Measurements from ENCODE around the gene ESYT3.
"Not testable (repeated sequence)": the region's sequence is repeated elsewhere in the genome, so short reads cannot be mapped to it uniquely, and the experiment has no call there.

Gene ESYT3

DNA sequence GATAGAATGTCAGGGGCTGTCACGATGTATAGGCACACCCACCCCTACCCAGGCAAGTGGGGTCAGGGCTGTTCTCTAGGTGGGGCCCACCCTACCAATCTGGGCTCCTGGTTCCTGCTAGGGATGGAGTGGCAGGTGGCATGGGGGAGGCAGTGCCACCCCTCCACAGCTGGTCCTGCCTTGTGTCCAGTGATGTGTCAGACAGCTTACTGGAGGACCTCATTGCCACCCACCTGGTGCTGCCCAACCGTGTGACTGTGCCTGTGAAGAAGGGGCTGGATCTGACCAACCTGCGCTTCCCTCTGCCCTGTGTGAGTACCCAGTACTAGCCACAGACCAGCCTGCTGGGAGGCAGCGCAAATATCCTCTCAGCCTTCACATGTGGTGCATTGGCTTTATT lies 27.5 kb downstream of the ESYT3 start:
- no peak for DNase-seq

DNA sequence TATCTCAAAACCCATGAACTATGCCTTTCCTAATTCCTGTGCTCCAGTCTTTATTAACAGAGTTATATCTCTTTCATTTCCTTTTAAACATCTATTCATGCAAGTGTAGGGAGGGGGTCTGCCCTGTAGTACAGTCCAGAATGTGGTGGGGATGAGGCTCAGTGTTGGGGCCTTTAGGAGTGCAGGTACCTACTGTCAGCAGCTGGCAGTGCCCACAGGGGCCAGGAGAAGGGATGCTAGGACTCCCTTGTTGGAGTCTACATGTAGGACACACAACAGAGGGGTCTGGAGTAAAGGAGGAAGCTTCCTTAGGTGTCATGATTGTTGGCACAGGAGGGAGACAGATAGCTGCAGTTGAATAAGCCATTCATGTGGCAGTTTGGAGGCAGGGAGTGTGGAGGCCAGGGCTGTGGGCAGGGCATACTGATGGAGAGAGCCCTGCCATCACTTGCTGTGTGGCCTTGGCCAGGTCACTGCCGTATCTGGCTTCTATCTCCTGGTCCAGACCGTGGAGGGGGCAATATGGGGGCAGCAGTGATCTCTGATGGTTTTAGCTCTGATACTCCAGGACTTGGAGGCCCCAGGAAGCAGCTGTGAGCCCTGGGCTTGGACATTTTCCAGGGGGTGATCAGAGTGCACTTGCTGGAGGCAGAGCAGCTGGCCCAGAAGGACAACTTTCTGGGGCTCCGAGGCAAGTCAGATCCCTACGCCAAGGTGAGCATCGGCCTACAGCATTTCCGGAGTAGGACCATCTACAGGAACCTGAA lies 29.5 kb downstream of the ESYT3 start:
- no peak for DNase-seq

- DNase-seq = no peak
Measured at GRCh38 chr3:138464491-138464860, 30.1 kb downstream of the ESYT3 start.

GRCh38 chr3:138465451-138465850 lies 31.0 kb downstream of the ESYT3 start:
- DNase-seq = no peak

DNA sequence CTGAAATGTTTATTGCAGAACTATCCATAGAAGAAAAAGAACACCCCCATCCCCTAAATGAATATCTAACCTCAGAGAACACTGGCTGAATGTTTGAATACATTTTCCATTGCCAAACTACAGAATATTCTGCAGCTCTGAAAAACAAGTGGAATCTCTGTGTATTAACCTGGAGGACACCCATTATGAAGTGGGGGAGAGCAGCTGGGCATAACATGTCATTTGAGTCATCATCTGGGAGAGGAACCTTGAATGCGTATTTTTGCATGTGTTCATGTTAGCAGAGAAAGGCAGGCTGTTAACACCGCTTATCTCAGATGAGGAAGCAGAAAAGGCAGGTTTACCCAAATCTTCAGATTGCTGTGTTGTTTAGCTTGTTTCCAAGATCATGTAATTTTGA lies 31.5 kb downstream of the ESYT3 start:
- DNase-seq = peak; percentile 3

DNA sequence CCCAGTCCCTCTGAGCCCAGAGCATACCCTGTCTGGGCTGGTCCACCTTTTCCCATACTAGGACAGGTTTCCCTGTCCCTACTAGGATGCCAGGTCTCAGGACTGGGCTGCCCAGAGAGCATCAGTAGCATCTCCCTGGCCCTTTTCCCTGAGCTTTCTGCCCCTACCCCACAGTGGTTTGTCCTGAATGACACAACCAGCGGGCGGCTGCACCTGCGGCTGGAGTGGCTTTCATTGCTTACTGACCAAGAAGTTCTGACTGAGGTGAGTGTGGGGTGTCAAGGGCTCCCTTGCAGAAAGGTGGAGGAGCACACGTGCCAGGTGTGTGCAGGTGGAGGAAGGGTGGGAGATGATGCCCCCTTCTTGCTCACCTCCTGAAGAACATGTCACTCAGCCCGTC lies 33.5 kb downstream of the ESYT3 start:
- DNase-seq = no peak

GRCh38 chr3:138468451-138468850 lies 34.0 kb downstream of the ESYT3 start:
- no peak for DNase-seq

DNA sequence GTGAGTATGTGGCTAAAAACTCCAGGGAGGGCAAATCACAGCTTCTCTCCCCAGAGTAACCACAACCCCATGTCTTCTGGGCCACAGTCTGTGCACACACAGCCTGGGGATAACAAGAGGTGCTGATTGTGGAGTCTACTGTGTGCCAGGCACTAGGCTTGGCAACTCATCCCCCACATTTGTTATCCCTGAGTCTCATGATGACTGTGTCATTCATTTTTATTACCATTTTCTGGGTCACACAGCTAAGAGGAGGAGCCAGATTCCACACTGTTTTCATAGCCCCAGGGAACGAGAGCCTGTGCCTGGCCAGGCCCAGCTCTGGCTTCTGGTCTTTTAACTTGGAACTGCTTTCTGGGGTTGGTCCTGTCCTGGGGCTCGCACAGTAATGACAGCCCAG lies 34.5 kb downstream of the ESYT3 start:
- DNase-seq = no peak

- peak; percentile 12 for DNase-seq
Measured at GRCh38 chr3:138469874-138470273, 35.5 kb downstream of the ESYT3 start.

DNA sequence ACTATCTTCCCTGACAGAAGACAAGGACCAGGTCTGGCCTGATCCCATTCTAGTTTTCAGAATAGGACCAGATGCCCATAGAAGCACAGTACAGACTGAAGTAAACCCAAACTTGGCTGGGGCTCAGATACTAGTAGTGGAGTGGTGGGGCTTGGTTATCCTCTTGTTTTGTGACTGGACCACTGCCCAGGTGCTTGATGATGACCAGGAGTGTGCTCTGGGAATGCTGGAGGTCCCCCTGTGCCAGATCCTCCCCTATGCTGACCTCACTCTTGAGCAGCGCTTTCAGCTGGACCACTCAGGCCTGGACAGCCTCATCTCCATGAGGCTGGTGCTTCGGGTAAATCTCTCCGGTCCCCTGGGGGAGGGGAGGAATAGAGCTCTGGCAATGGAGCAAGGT lies 36.3 kb downstream of the ESYT3 start:
- DNase-seq = no peak

DNA sequence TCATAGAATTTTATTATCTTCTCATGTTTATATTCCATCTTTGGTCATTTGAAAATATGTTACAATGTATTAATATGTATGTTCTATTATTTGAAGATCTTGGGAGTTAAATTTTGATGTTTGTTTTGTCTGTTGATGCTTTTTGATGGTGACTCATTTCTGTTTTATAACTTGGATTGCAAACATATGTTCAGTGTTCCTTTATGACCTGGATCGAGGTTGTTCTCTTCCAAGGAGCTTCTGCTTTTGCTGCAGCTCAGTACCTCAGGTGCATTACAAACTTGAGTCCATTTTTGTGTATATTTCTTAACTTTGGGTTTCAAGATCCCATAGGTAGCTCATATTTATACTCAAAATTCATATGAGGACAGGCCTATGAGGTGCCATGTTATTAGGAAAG lies 37.1 kb downstream of the ESYT3 start:
- DNase-seq = no peak

DNA sequence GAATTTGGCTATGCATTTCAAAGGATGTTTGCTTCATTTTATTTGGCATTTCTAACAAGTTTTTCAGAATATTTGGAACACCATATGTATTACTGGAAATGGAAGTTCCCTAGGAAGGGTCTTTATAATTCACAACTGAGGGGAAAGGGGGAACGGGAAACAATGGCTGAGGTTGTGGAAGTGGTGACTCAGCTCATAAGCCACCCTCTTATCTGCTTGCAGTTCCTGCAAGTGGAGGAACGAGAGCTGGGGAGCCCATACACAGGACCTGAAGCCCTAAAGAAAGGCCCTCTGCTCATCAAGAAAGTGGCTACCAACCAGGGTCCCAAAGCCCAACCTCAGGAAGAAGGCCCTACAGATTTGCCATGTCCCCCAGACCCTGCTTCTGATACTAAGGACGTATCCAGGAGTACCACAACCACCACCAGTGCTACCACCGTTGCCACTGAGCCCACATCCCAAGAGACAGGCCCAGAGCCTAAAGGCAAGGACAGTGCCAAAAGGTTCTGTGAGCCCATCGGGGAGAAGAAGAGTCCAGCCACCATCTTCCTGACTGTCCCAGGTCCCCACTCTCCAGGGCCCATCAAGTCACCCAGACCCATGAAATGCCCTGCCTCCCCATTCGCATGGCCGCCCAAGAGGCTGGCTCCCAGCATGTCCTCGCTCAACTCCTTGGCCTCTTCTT lies 37.9 kb downstream of the ESYT3 start:
- no peak for DNase-seq

GRCh38 chr3:138473391-138473790 lies 39.0 kb downstream of the ESYT3 start:
- no peak for DNase-seq

DNA sequence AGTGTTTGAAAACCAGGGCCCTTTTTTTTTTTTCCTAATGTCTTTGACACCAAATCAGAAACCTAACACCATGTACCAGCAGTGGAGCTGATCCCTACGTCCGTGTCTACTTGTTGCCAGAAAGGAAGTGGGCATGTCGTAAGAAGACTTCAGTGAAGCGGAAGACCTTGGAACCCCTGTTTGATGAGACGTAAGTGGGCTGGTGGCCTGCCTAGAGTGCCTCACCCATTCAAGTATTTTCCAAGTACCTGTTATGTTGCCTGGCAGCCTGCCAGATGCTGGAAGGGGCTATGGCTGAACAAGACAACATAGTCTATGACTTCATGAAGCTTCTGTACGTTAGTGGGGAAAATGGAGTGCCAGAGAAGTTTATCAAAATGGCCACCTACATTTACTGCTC lies 39.7 kb downstream of the ESYT3 start:
- DNase-seq = peak; percentile 21

GRCh38 chr3:138476526-138476925 lies 42.1 kb downstream of the ESYT3 start:
- no peak for DNase-seq

DNA sequence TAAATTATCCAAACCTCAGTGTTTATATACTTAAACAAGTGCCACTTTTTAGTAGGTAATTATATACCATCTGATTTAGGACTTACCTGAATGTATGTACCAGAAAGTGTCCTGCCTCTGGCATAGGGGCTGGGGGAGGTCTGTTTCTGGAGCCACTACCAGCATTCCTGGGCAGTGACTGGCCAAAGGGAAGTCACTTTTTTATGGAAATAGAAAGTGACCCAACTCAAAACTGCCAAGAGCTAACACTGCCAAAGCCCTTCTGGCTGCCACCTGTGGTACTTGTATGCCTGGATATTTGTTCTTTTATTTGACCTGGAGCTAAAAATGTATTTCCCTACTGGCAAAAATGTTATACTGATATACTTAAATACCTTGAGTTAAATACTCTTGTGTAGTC lies 42.7 kb downstream of the ESYT3 start:
- no peak for DNase-seq

GRCh38 chr3:138477801-138478200 lies 43.4 kb downstream of the ESYT3 start:
- DNase-seq = no peak

GRCh38 chr3:138479438-138479863 lies 45.0 kb downstream of the ESYT3 start:
- peak; percentile 56 for DNase-seq

- not testable (repeated sequence) for DNase-seq
Measured at GRCh38 chr3:138484672-138485071, 50.3 kb downstream of the ESYT3 start.

DNA sequence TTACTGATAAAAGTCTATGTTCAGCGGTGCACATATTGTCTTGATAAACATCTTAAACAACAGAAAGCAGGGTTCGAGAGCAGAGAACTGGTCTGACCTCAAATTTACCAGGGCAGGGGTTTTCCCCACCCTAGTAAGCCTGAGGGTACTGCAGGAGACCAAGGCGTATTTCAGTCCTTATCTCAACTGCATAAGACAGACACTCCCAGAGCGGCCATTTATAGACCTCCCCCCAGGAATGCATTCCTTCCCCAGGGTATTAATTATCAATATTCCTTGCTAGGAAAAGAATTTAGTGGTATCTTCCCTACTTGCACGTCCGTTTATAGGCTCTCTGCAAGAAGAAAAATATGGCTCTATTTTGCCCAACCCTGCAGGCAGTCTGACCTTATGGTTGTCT lies 52.2 kb downstream of the ESYT3 start:
- DNase-seq = not testable (repeated sequence)

DNA sequence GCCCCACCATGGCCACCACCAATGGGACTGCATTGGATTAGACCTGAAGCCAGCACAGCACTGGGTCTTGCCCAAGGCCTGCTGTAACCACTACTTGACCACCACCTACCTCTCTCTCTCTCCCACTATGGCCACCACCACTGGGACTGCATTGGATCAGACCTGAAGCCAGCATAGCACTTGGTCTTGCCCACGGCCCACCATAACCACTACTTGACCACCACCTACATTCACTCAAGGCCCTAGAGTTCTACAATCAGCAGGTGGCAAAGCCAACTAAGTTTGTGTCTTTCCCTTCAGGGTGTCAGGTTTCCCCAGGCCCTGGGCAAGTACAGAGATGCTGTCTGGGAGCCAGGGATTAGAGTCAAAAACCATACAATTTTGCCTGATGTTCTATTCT lies 57.6 kb downstream of the ESYT3 start:
- DNase-seq = no peak

GRCh38 chr3:138492980-138493675 lies 58.7 kb downstream of the ESYT3 start:
- no peak for DNase-seq

GRCh38 chr3:138493804-138494606 lies 59.6 kb downstream of the ESYT3 start:
- DNase-seq = no peak

All from DMS53 (cell line).